Stimulated activated CD4-positive, alpha-beta T cell treated with anti-CD3 and anti-CD28 coated beads, Interleukin-1b, Interleukin-23, amount 100 ng/mL, for 48 hours (primary cell): Measurements from ENCODE around the gene PHAF1.

Experiments
- DNase-seq: peaks from one replicate; pipeline ENCODE4 v3.0.0-alpha.2; 2020

Gene PHAF1

GRCh38 chr16:67183627-67184452 is 74.1 kb downstream of the PHAF1 start, which contains the start of gene MATCAP1:
MATCAP1 (minus strand) TSS chr16:67183963; CDS start chr16:67180610, 3,353 bp downstream.
- DNase-seq: peak; percentile 95

- no peak for DNase-seq
Observed at GRCh38 chr16:67184453-67184994, 74.8 kb downstream of the PHAF1 start.

GRCh38 chr16:67184995-67185650 is 75.4 kb downstream of the PHAF1 start:
- peak; percentile 81 for DNase-seq

DNA sequence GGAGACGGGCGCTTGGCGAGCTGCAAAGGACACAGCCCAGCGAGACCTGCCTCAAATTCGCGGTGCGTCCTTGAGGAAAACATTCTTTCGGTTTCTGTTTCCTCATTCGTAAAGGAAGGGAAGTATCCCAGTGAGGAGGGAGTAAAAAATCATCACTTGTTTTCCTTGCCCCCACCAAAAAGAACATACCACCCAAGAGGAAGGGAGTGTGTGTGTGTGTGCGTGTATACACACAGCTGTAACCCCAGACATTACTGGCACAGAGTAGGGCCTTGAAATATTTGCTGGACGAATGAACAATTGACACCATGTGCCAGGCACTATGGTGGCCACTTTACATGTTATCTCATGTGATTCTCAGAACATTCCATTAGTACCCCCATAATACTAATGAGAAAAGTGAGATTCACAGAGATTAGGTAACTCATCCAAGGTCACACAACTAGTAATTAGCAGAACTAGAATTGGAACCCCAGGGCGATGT is 76.0 kb downstream of the PHAF1 start:
- DNase-seq: no peak

GRCh38 chr16:67186550-67186950 is 76.8 kb downstream of the PHAF1 start:
- DNase-seq: no peak

DNA sequence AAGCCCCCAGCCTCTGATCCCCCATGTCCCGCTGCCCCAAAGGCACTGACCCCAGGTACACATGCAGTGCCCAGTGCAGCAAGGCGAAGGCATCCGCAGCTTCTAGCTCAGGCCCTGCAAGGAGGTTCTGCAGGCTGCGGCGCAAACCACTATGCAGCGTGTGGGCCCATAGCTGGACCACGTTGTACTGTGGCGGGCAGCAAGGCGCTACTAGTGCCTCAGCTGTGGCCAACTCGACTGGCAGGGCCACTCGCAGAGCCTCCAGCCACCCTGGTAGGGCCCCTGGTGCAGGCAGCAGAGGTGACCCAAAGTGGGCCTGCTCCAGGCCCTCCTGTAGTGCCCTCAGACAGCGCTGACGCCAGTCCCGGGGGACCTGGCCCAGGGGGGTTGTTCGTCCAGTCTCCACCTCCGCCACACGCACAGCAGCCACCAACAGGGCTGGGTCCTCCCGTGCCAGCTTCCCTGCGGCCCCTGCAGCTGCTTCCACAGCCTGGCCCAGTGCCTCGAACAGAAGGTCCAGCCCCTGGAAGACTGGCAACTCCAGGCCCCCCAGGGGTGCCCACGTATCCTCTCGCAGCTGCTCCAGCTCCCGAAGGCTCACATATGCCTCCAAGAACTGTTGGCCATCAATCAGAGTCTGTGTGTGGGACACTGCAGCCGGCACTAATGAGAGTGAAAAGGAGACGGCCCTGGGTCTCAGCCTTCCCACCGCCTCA is 77.6 kb downstream of the PHAF1 start:
- no peak for DNase-seq

DNA sequence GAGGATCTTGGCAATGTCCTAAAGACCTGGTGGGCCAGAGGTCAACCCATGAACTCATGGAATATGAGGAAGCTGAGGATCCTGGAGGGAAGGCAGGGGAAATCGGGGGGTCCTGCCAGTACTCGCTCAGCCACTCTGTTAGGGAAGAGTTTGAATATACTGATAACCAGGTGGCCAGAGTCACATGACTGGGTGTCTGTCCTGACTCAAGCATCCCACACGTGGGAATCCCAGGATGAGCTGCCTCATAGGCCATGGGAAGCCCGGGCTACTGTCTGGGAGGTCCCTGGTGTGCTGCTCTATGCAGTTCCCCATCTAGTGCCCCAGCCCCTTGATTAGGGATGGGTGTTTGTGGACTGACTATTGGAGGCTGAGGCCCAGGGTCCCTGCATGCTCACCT is 78.6 kb downstream of the PHAF1 start:
- DNase-seq: no peak

GRCh38 chr16:67188798-67189197 is 79.1 kb downstream of the PHAF1 start:
- no peak for DNase-seq

- DNase-seq: no peak
Observed at GRCh38 chr16:67190041-67190440, 80.3 kb downstream of the PHAF1 start, which contains the start of gene EXOC3L1. EXOC3L1 (minus strand) TSS chr16:67190136; CDS start chr16:67189676, 460 bp downstream.

GRCh38 chr16:67190448-67191399 is 81.0 kb downstream of the PHAF1 start:
- no peak for DNase-seq

DNA sequence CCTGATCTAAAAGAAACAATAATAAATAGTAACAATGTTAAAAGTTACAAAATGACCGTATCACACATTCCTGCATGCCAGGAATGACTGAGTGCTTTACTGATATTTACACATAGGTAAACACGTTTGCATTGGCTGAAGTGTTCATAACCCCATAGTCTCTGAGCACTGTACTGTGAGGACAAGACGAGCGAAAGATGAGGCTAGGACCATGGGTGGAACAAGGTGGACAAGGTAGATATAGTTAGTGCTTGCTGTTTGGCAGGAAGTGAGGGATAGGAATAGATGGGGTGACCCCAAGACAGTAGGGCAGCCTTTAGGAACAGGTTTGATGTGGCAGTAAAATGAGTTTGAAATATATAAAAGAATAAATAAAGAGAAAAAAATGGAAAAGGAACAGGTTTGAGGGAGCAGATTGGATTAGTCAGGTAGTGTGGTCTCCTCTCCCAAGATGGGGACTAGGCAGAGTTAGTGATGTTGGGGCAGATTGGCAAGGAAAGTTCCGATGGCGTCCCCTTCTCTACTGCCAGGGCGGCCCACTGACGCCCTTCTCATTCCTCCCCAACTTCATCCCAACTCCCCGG is 81.8 kb downstream of the PHAF1 start:
- DNase-seq: no peak

GRCh38 chr16:67191995-67192681 is 82.4 kb downstream of the PHAF1 start, which contains the start of gene E2F4:
E2F4 (plus strand) TSS chr16:67192155; CDS start chr16:67192228, 73 bp downstream.
- peak; percentile 91 for DNase-seq

- DNase-seq: no peak
Observed at GRCh38 chr16:67192781-67193361, 83.1 kb downstream of the PHAF1 start.

GRCh38 chr16:67193536-67193935 is 83.8 kb downstream of the PHAF1 start:
- DNase-seq: no peak

DNA sequence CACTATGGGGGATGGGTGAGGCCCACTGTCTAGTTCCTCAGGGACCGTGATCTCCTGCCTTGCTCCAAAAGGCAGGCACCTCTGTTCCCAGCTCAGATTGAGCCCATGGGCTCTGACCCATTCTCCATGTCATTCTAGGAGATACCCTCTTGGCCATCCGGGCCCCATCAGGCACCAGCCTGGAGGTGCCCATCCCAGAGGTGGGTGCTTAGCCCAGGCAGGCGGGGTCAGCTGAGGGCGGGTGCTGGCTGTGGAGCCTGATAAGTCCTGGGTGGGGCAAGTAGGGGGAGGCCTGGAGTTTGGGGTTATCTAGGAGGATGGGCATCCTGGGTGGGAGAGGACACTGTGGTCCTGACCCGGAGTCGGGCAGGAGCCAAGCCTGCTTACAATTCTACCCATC is 84.5 kb downstream of the PHAF1 start:
- no peak for DNase-seq

DNA sequence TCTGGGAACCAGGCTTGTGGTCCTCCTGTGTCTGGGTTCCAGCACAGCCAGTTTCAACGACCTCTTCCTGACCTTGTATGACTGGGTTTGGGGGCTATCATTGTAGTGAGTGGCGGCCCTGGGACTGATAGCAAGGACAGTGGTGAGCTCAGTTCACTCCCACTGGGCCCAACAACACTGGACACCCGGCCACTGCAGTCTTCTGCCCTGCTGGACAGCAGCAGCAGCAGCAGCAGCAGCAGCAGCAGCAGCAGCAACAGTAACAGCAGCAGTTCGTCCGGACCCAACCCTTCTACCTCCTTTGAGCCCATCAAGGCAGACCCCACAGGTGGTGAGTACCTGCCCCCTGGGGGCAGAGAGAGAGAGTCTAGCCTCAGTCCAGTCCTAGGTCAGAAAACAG is 85.9 kb downstream of the PHAF1 start:
- no peak for DNase-seq

DNA sequence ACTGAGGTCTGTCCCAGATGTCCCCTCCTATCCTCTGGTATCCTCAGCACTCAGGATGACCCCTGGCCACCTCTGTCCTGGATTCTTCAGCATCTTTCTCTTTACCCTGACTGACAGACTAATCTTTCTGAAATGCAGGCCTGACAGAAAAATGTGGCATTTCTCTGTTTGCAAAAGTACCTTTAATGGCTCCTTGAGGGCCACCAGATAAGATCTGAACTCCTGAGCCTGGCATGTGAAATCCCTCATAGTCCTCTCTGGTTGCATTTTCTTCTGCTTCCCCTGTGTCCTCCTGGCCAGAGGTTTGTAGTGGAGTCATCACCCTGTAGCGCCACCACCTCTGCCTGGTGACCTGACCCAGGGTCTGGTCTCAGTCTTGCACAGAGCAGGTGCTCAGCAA is 87.1 kb downstream of the PHAF1 start:
- DNase-seq: no peak

DNA sequence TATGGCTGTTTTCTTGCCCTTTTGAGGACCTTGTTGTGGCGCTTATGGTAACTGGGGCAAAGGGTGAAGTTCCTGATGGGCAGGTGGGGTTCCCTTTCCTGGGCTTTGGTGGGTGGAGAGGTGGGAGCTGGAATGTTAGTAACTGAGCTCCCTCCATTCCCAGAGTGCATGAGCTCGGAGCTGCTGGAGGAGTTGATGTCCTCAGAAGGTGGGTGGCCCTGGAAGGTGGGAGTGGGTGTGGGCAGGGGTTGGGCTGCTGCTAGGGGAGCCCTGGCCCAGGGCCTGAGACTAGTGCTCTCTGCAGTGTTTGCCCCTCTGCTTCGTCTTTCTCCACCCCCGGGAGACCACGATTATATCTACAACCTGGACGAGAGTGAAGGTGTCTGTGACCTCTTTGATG is 88.0 kb downstream of the PHAF1 start:
- DNase-seq: no peak
